Skin of body (tissue), 2 donors: ENCODE results near the gene ELL2. TPM values are rescaled to one million over a fixed set of nuclear protein-coding genes. Genes with fewer than 3 reads are reported as not detected.

Experiments used
- DNase-seq: peaks from one replicate; lab custom pipeline; 2025; lab: John Stamatoyannopoulos, UW
- total RNA-seq: library from RNA; depleted of rRNA; stranded (reverse); fragments of >200 nt; gene quantifications from one replicate; pipeline ENCODE4 v1.2.3, GENCODE V29; 2014

The ELL2 gene
- 61.1 TPM for total RNA-seq

GRCh38 chr5:95961617-95962474 is at the start of gene ELL2:
Gene ELL2 (minus strand): TSS chr5:95961851. CDS start chr5:95961721, 130 bp downstream.
- DNase-seq: peak; percentile 68

GRCh38 chr5:96008987-96009647 is 47.5 kb upstream of the ELL2 start:
- no peak for DNase-seq

GRCh38 chr5:96008487-96008886 is 46.8 kb upstream of the ELL2 start:
- DNase-seq: no peak

- no peak for DNase-seq
These were observed 45.4 kb upstream of the ELL2 start for GRCh38 chr5:96007051-96007450.

GRCh38 chr5:96006291-96006690 is 44.6 kb upstream of the ELL2 start:
- no peak for DNase-seq

GRCh38 chr5:96004754-96005153 is 43.1 kb upstream of the ELL2 start:
- no peak for DNase-seq

GRCh38 chr5:96004087-96004486 is 42.4 kb upstream of the ELL2 start:
- no peak for DNase-seq

GRCh38 chr5:96001262-96001661 is 39.6 kb upstream of the ELL2 start:
- no peak for DNase-seq

GRCh38 chr5:96000308-96000707 is 38.7 kb upstream of the ELL2 start:
- DNase-seq: no peak

- no peak for DNase-seq
These were observed 35.5 kb upstream of the ELL2 start for GRCh38 chr5:95996904-95997723.

GRCh38 chr5:95995962-95996489 is 34.4 kb upstream of the ELL2 start:
- DNase-seq: no peak

- no peak for DNase-seq
These were observed 32.1 kb upstream of the ELL2 start for GRCh38 chr5:95993776-95994175.

GRCh38 chr5:95993266-95993665 is 31.6 kb upstream of the ELL2 start:
- no peak for DNase-seq

GRCh38 chr5:95989283-95990048 is 27.8 kb upstream of the ELL2 start:
- DNase-seq: no peak

- DNase-seq: no peak
These were observed 27.2 kb upstream of the ELL2 start for GRCh38 chr5:95988877-95989276.

- DNase-seq: no peak
These were observed 26.4 kb upstream of the ELL2 start for GRCh38 chr5:95988094-95988493.

- no peak for DNase-seq
These were observed 25.4 kb upstream of the ELL2 start for GRCh38 chr5:95986937-95987520.

- no peak for DNase-seq
These were observed 24.4 kb upstream of the ELL2 start for GRCh38 chr5:95986001-95986400.

GRCh38 chr5:95985249-95985648 is 23.6 kb upstream of the ELL2 start:
- DNase-seq: no peak

GRCh38 chr5:95984287-95984938 is 22.8 kb upstream of the ELL2 start:
- no peak for DNase-seq
